Tibial nerve (tissue), 4 donors: ENCODE measurements around the gene TDRD10. TPM values are rescaled to one million over a fixed set of nuclear protein-coding genes. Genes with fewer than 3 reads are reported as not detected.

ENCODE experiments used
- DNase-seq, 2 donors: peaks; one replicate each; pipeline ENCODE4 v3.0.0-alpha.2; 2019; ENCODE audit warnings: low spot score in 2 of 2
- H3K27ac ChIP-seq, 4 donors: fragments of 200-600 bp; sonication (generic) in 3 of 4; one replicate each; pipeline ENCODE4 v1.5.1; 2017 to 2019; ENCODE audit warnings: mild to moderate bottlenecking in 1 of 4
- H3K27me3 ChIP-seq, 2 donors: fragments of 200-600 bp; sonication (generic) in 1 of 2; one replicate each; pipeline versions ENCODE4 v1.5.1 to v1.6.0; 2017 to 2019
- H3K36me3 ChIP-seq, 3 donors: fragments of 200-600 bp; sonication (generic); one replicate each; pipeline ENCODE4 v1.5.1; 2018 to 2019
- H3K4me1 ChIP-seq, 4 donors: fragments of 200-600 bp; sonication (generic) in 3 of 4; one replicate each; pipeline ENCODE4 v1.5.1; 2017 to 2019
- H3K4me3 ChIP-seq, 4 donors: fragments of 200-600 bp; sonication (generic) in 3 of 4; one replicate each; pipeline ENCODE4 v1.5.1; 2017 to 2019; ENCODE audit warnings: mild to moderate bottlenecking in 1 of 4, moderate library complexity in 1 of 4
- H3K9me3 ChIP-seq, 4 donors: fragments of 200-600 bp; sonication (generic) in 3 of 4; one replicate each; pipeline ENCODE4 v1.5.1; 2017 to 2019
- CTCF ChIP-seq, 5 experiments: fragments of 200-600 bp in 3 of 5; fragments of 450-650 bp in 2 of 5; sonication (generic) in 3 of 5; IDR thresholded peaks; one replicate each; pipeline ENCODE4 v1.5.1; 2016 to 2019; ENCODE audit warnings: antibody characterized with exemption in 5 of 5, mild to moderate bottlenecking in 3 of 5, moderate library complexity in 2 of 5
- EP300 ChIP-seq, 2 donors: sonication (generic); formaldehyde crosslinking; IDR thresholded peaks; one replicate each; pipeline ENCODE4 v1.6.1; 2017; ENCODE audit warnings: antibody characterized with exemption in 2 of 2, mild to moderate bottlenecking in 1 of 2
- POLR2A ChIP-seq, 2 donors: fragments of 450-650 bp; IDR thresholded peaks; one replicate each; pipeline ENCODE4 v1.6.1; 2017; ENCODE audit warnings: antibody characterized with exemption in 2 of 2, mild to moderate bottlenecking in 2 of 2, moderate library complexity in 2 of 2
- WGBS, 2 donors: methylation state at CpG; one replicate each; pipeline ENCODE4 v1.1.5; 2018; 5-methylcytosine and 5-hydroxymethylcytosine counted together
- total RNA-seq, 4 donors: library from RNA; depleted of rRNA; stranded (reverse); fragments of >200 nt; gene quantifications; one replicate each; pipeline ENCODE4 v1.1.0, GENCODE V29; 2016

Gene TDRD10
- total RNA-seq, 4 donors from 2014 or later, result 6.7 to 9.0 (median 7.6) TPM

DNA sequence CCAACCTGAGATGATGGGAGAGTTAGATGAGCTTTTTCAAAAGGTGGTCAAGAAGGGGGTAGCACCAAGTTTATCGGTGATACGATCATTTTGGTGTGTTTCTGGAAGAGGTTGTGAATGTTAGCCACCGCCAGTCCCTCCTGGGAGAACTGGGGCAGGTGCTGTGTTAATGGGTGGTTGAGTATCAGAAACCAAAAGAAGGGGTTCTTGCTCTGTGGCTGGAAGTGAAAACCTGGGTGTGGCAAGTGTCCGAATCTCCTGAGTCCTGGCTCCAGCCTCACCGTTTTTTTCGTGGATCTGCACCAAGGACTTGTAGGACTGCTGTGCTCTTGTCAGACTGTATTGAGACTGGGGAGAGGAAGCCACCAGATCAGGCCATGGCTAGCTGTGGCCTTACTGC is 48.6 kb downstream of the TDRD10 start:
- Histone ChIP-seq H3K9me3 (no peaks in the 10 kb centered on the region), H3K36me3 (peaks cover 0 to 70% (median 35%) of the 10 kb centered on the region in 3 donors), H3K27ac (no peak overlapping the region), H3K4me3 (no peak overlapping the region), H3K27me3 (no peaks in the 10 kb centered on the region), H3K4me1 (peaks cover 0 to 42% (median 0%) of the 10 kb centered on the region in 4 donors)
- no peak for DNase-seq
- WGBS, 2 donors, result 70 to 73% methylated on average over 6 of the region's 6 CpGs
- TF ChIP-seq EP300 (IDR thresholded peaks at IDR 0.05) (no peak), CTCF (IDR thresholded peaks at IDR 0.05) (no peak), POLR2A (IDR thresholded peaks at IDR 0.05) (no peak)

- peaks cover 0 to 73% (median 35%) of the 10 kb centered on the region in 3 donors for H3K36me3 ChIP-seq
- no peak overlapping the region for H3K27ac ChIP-seq
- WGBS, 2 donors, result 90 to 96% methylated on average over 3 to 4 of the region's 4 CpGs
- no peaks in the 10 kb centered on the region for H3K9me3 ChIP-seq
- H3K4me1 ChIP-seq, result peaks cover 0 to 51% (median 5%) of the 10 kb centered on the region in 4 donors
- no peak overlapping the region for H3K4me3 ChIP-seq
- H3K27me3 ChIP-seq, result no peaks in the 10 kb centered on the region
- no peak for DNase-seq
- TF ChIP-seq POLR2A (IDR thresholded peaks at IDR 0.05) (no peak), EP300 (IDR thresholded peaks at IDR 0.05) (no peak), CTCF (IDR thresholded peaks at IDR 0.05) (no peak)
Observed at GRCh38 chr1:154551474-154551873, 49.5 kb downstream of the TDRD10 start.

DNA sequence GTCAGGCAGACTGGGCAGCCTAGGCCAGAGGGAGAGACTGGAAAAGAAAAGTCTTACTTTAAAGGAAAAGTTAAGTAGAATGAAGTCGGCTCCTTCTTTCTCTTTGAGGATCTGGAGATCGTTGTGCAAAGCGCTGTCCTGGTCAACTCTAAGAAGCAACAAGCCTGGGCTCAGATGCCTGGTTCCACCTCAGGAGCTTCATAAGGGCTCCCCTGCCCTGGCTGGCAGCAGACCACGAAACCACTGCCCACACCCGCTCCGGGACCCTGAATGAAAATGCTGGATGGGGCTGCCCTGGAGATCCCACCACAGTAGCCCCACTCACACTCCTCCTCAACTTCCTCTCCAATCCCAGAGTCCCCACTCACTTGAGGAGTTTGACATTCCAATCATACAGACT is 50.0 kb downstream of the TDRD10 start:
- H3K4me3 ChIP-seq, result no peak overlapping the region
- TF ChIP-seq CTCF (IDR thresholded peaks at IDR 0.05), result no peak
- no peak for TF ChIP-seq POLR2A (IDR thresholded peaks at IDR 0.05)
- TF ChIP-seq EP300 (IDR thresholded peaks at IDR 0.05), result no peak
- WGBS, 2 donors, result 84 to 87% methylated on average over 6 of the region's 6 CpGs
- DNase-seq, result no peak
- H3K27me3 ChIP-seq, result no peaks in the 10 kb centered on the region
- H3K9me3 ChIP-seq, result no peaks in the 10 kb centered on the region
- H3K27ac ChIP-seq, result no peak overlapping the region
- H3K4me1 ChIP-seq, result peaks cover 0 to 55% (median 11%) of the 10 kb centered on the region in 4 donors
- peaks cover 0 to 73% (median 35%) of the 10 kb centered on the region in 3 donors for H3K36me3 ChIP-seq

DNA sequence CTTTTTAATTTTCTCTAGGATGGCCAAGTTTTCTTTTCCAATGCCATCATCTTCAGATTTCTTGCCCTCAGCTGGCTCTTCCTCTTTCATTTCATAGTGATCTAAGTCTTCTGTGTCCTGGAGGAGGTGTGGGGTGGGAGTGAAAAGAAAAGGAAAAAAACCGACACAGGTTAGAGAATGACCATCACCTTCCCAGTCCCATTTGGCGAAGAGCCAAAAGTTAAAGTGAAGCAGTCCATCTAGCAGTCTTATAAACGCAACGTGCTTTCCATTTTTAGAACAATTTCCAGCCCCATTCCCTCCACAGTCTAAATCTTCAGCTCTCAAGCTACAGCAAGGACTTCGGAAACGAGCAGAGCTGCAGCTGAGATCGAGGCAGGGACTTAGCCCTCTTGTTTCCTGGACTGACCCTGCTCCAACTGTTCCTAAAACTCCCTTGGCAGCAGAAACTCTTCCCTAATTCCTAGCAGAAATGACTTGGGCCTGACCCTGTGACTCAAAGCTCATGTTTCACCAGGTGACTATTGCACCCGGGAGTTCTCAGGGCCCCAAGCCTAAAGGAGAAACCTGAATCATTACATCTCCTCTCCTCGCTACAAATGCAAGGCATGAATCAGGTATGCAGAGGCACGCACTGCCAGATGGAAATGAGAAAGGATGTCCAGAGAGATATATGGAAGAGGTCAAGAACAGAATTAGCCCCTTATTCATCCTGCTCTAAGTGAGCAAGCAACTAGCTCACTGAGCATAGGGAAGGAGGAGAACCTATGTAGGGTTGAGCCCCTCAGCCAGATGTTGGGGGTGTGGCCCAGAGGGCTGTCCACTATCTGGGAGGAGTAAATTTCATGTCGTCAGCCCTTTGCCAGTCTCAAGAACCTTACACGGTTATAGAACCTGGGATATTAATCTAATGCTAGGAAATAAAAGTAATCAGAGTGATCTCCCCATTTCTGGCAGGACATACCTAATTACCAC is 51.3 kb downstream of the TDRD10 start:
- H3K4me1 ChIP-seq, result peaks cover 0 to 50% (median 17%) of the 10 kb centered on the region in 4 donors
- no peaks in the 10 kb centered on the region for H3K27me3 ChIP-seq
- WGBS, 2 donors, result 71 to 73% methylated on average over 12 of the region's 12 CpGs
- H3K27ac ChIP-seq, result no peak overlapping the region
- H3K4me3 ChIP-seq, result no peak overlapping the region
- H3K36me3 ChIP-seq, result peaks cover 0 to 73% (median 35%) of the 10 kb centered on the region in 3 donors
- H3K9me3 ChIP-seq, result no peaks in the 10 kb centered on the region
- DNase-seq, result no peak
- TF ChIP-seq CTCF (IDR thresholded peaks at IDR 0.05) (no peak), EP300 (IDR thresholded peaks at IDR 0.05) (no peak)

- Histone ChIP-seq H3K4me3 (peak overlapping the region; percentile 19 to 97 (median 71)), H3K4me1 (peaks cover 0 to 45% (median 20%) of the 10 kb centered on the region in 4 donors), H3K9me3 (no peaks in the 10 kb centered on the region), H3K27me3 (no peaks in the 10 kb centered on the region), H3K36me3 (peaks cover 0 to 46% (median 21%) of the 10 kb centered on the region in 3 donors), H3K27ac (peak overlapping the region; percentile 50 to 98 (median 82))
- TF ChIP-seq CTCF (IDR thresholded peaks at IDR 0.05) (no peak), EP300 (IDR thresholded peaks at IDR 0.05) (peak in 1 of 2 donors; percentile 13), POLR2A (IDR thresholded peaks at IDR 0.05) (no peak)
- DNase-seq, result no peak
- WGBS, 2 donors, result 2 to 13% methylated on average over 4 of the region's 4 CpGs
Observed at GRCh38 chr1:154556422-154556821, 54.4 kb downstream of the TDRD10 start.
